OCI-LY3 (cell line): ENCODE measurements around the gene MED13L.

Experiments used
- H2AFZ ChIP-seq: fragments of 200-600, 300-600 bp; shearing (Covaris generic); 2 replicates; pipeline ENCODE4 v1.6.0; 2014; ENCODE audit warnings: antibody characterized with exemption, low read depth, low read length
- H3K27ac ChIP-seq: fragments of 200-600, 300-600 bp; sonication (generic); 2 replicates; pipeline ENCODE4 v1.5.1; 2014; ENCODE audit warnings: mild to moderate bottlenecking, low read length, moderate library complexity, mixed read lengths
- H3K27me3 ChIP-seq: fragments of 200-600, 300-600 bp; sonication (generic); 2 replicates; pipeline ENCODE4 v1.6.1; 2014; ENCODE audit warnings: low read depth, low read length, mixed read lengths
- H3K36me3 ChIP-seq: fragments of 200-600, 300-600 bp; sonication (generic); replicated peaks from 2 replicates; pipeline ENCODE3; 2014; ENCODE audit warnings: low read depth, low read length, mixed read lengths
- H3K4me1 ChIP-seq: fragments of 300-600, 200-600 bp; sonication (generic); 2 replicates; pipeline ENCODE4 v1.6.1; 2014; ENCODE audit warnings: low read length, mixed read lengths
- H3K4me2 ChIP-seq: fragments of 200-600, 300-600 bp; sonication (generic); 2 replicates; pipeline ENCODE4 v1.6.1; 2014; ENCODE audit warnings: low read length, mixed read lengths
- H3K4me3 ChIP-seq: fragments of 300-600, 200-600 bp; sonication (generic); 2 replicates; pipeline ENCODE4 v1.5.1; 2014; ENCODE audit warnings: antibody characterized with exemption, mild to moderate bottlenecking, low read length, moderate library complexity
- H3K79me2 ChIP-seq: fragments of 300-600, 200-600 bp; shearing (Covaris generic); 2 replicates; pipeline ENCODE4 v1.6.1; 2014; ENCODE audit warnings: mild to moderate bottlenecking, low read length, mixed read lengths
- H3K9ac ChIP-seq: fragments of 300-600, 200-600 bp; shearing (Covaris generic); 2 replicates; pipeline ENCODE4 v1.6.0; 2014; ENCODE audit warnings: mild to moderate bottlenecking, low read length, moderate library complexity
- H3K9me3 ChIP-seq: fragments of 200-600, 300-600 bp; shearing (Covaris generic); 2 replicates; pipeline ENCODE4 v1.6.1; 2014; ENCODE audit warnings: low read length, mixed read lengths; ENCODE audit not compliant: insufficient read depth
- H4K20me1 ChIP-seq: fragments of 200-600, 300-600 bp; sonication (generic); 2 replicates; pipeline ENCODE4 v1.6.1; 2016; ENCODE audit warnings: low read length, mixed read lengths; ENCODE audit not compliant: insufficient read depth
- CTCF ChIP-seq: fragments of 200-600, 300-600 bp; sonication (generic); IDR thresholded peaks from 2 replicates; pipeline ENCODE4 v1.5.1; 2014; ENCODE audit warnings: antibody characterized with exemption, low read length, low read depth
- EZH2phosphoT487 ChIP-seq: fragments of 200-600 bp; shearing (Covaris generic); IDR thresholded peaks from 2 replicates; pipeline ENCODE4 v1.6.1; 2018; ENCODE audit warnings: antibody characterized with exemption, mixed run types, low read depth

MED13L gene

GRCh38 chr12:116277467-116278278 is at the start of gene MED13L:
Gene MED13L (minus strand): TSS chr12:116277693. CDS start chr12:116277131, 562 bp downstream.
- no peaks in the 10 kb centered on the region for H3K9me3 ChIP-seq
- peak within 1 kb of the TSS; percentile 94 for H3K4me2 ChIP-seq
- H3K27me3 ChIP-seq, result peaks cover 11% of the 10 kb centered on the region
- peak within 1 kb of the TSS; percentile 79 for H3K9ac ChIP-seq
- H3K4me3 ChIP-seq, result peak within 1 kb of the TSS; percentile 94
- H3K4me1 ChIP-seq, result peaks cover 33% of the 10 kb centered on the region
- H3K36me3 ChIP-seq, result no peaks in the 10 kb centered on the region
- H3K79me2 ChIP-seq, result peaks cover 44% of the 10 kb centered on the region
- no peak for TF ChIP-seq CTCF
- peak within 1 kb of the TSS; percentile 42; the same call in 1 of the 2 replicates for H2AFZ ChIP-seq
- H4K20me1 ChIP-seq, result peaks cover 35% of the 10 kb centered on the region
- peak within 1 kb of the TSS; percentile 50 for H3K27ac ChIP-seq

- Histone ChIP-seq H3K36me3 (no peaks in the 10 kb centered on the region), H4K20me1 (no peaks in the 10 kb centered on the region), H3K4me3 (peak overlapping the region; percentile 38), H2AFZ (peak overlapping the region; percentile 24; the same call in 1 of the 2 replicates), H3K27ac (peak overlapping the region; percentile 91), H3K4me2 (peak overlapping the region; percentile 91), H3K79me2 (no peaks in the 10 kb centered on the region), H3K9ac (peak overlapping the region; percentile 52; the same call in 1 of the 2 replicates), H3K4me1 (peaks cover 46% of the 10 kb centered on the region), H3K9me3 (no peaks in the 10 kb centered on the region), H3K27me3 (no peaks in the 10 kb centered on the region)
- TF ChIP-seq CTCF (no peak), EZH2phosphoT487 (no peak)
These were observed 47.8 kb upstream of the MED13L start for GRCh38 chr12:116325336-116325664.

- H3K79me2 ChIP-seq, result no peaks in the 10 kb centered on the region
- peak overlapping the region; percentile 91 for H3K4me2 ChIP-seq
- peak overlapping the region; percentile 91 for H3K27ac ChIP-seq
- peak overlapping the region; percentile 38 for H3K4me3 ChIP-seq
- no peaks in the 10 kb centered on the region for H3K36me3 ChIP-seq
- no peaks in the 10 kb centered on the region for H4K20me1 ChIP-seq
- TF ChIP-seq EZH2phosphoT487 (no peak), CTCF (no peak)
- peak overlapping the region; percentile 24; the same call in 1 of the 2 replicates for H2AFZ ChIP-seq
- H3K4me1 ChIP-seq, result peaks cover 51% of the 10 kb centered on the region
- no peaks in the 10 kb centered on the region for H3K27me3 ChIP-seq
- H3K9ac ChIP-seq, result peak overlapping the region; percentile 52
- no peaks in the 10 kb centered on the region for H3K9me3 ChIP-seq
These were observed 47.3 kb upstream of the MED13L start for GRCh38 chr12:116324654-116325335.
